HG02588 (cell line): ENCODE results near the gene BTBD2.
"Not testable (repeated sequence)": the region's sequence is repeated elsewhere in the genome, so short reads cannot be mapped to it uniquely, and the experiment has no call there.

Experiments
- ATAC-seq: cut with Tn5 transposase; IDR thresholded peaks from one replicate; pipeline ENCODE4 v1.9.1; 2021; ENCODE audit warnings: mild to moderate bottlenecking, moderate library complexity; ENCODE audit not compliant: unreplicated experiment

BTBD2 gene

DNA sequence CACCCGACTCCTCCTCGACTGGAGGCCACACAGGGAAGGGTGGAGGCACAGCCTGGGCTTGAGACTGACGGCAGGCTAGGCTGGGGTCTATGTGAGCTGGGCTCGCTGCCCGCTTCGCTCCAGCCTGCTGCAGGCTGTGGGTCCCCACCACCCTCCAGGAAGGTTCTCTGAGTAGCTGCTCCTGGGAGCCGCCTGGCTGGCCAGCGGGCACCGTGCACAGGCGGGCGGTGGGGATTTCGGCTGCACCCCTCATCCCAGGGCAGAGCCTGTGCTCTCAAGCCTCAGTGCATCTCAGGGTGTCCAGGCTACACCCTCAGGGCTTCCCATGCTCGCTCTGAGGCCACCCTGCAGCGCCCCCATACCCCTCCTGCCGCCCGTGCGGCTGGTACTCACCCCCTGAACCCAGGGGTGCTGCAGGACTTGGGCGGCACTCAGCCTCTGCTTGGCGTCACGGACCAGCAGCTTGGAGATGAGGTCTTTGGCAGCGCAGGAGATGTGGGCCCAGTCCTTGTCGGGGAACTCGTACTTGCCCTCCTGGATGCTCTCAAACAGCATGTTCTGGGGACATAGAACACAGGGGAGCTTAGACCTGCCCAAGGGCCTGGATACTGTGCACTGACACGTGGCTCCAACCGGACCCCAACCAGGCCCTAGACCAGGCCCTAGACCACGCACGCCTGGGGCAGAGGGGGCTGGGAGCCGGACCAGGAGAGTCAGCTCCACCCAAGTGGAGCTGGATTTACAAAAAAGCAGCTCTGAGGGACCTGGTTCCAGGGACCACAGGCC, 25.3 kb upstream of the BTBD2 start:
- no peak for ATAC-seq

DNA sequence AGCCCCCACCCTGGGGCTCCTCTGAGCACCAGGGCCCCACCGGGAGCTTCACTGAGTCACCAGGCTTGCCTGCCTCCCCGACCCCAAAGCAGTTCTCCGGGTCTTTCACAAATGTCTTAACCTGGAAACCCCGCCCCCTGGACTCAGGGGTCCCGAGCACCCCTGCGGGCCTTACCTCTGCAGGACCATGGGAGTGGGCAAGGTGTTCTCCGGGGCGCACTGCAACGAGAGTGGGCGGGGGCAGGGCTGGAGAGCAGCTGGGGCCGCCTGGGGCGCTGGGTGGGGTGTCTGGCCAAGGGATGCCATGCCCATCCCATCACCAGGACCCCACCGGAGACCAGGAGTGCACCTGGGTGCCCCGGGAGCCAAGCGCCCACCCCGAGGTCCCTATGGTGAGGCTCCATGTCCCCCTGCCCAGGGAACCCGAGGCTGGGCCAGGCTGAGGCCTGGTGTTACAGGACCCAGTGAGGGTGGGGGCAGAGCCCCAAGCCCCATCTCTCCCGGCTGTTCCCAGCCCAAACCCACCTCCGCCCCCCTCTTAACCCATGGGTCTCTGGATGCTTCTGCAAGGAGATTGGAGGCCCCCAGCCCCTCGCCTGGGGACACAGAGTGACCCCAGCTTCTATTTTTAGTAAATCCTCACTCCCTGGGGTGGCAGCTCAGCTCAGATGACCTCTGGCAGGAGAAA, 24.6 kb upstream of the BTBD2 start:
- ATAC-seq = no peak

- no peak for ATAC-seq
Observed at GRCh38 chr19:2039089-2039958, 23.8 kb upstream of the BTBD2 start.

- no peak for ATAC-seq
Observed at GRCh38 chr19:2038284-2039088, 23.0 kb upstream of the BTBD2 start.

DNA sequence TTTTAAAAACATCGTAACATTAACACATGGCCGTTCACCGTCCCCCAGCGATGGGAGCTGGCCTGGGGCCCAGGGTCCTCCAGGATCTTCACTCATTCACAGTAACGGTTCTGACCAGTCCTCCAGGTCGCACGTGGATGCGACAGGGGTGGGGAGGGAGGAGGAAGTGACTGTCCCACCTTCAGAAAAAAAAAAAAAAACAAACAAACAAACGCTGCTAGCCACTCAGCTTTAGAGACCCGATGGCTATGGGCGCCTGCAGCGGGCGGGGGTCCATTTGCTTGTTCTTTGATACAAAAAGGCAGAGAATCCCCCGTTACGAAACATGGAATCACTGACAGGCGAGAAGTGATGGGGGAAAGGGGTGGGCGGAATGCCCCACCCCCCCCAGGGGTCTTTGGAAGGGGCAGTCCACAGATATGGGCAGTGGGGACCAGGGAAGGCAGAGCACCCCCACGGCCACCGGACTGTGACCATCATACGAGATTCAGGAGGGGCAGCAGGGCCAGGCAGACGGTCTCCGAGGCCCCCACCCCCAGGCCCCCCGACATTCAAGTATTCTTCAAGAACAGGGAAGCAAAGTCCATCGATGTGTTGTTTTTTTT, 22.2 kb upstream of the BTBD2 start:
- ATAC-seq = no peak

DNA sequence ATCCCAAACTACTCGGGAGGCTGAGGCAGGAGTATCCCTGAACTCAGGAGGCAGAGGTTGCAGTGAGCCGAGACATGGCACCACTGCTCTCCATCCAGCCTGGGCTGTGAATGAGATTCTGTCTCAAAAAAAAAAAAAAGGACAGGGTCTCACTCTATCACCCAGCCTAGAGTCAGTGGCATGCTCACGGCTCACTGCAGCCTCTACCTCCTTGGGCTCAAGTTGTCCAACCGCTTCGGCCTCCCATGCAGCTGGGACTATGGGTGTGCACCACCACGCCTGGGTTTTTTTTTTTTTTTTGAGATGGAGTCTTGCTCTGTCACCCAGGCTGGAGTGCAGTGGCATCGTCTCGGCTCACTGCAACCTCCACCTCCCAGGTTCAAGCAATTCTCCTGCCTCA, 20.9 kb upstream of the BTBD2 start:
- ATAC-seq = no peak

DNA sequence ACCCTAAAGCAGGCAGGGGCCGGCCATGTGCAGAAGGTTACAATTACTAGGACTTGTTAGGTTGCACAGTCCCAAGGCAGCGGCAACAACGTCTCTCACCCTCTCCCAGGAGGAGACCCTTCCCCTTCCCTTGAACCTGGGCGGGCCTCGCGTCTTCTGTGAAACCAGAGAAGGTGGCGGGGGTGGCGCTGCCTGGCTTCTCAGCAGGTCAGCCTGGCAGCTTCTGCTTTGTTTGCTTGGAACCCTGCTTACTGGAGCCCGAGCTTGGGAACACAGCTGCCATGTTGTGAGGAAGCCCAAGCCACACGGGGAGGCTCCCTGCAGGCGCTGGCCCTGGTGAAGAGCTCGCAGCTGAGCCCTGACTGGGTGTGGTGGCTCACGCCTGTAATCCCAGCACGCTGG, 20.1 kb upstream of the BTBD2 start:
- no peak for ATAC-seq

DNA sequence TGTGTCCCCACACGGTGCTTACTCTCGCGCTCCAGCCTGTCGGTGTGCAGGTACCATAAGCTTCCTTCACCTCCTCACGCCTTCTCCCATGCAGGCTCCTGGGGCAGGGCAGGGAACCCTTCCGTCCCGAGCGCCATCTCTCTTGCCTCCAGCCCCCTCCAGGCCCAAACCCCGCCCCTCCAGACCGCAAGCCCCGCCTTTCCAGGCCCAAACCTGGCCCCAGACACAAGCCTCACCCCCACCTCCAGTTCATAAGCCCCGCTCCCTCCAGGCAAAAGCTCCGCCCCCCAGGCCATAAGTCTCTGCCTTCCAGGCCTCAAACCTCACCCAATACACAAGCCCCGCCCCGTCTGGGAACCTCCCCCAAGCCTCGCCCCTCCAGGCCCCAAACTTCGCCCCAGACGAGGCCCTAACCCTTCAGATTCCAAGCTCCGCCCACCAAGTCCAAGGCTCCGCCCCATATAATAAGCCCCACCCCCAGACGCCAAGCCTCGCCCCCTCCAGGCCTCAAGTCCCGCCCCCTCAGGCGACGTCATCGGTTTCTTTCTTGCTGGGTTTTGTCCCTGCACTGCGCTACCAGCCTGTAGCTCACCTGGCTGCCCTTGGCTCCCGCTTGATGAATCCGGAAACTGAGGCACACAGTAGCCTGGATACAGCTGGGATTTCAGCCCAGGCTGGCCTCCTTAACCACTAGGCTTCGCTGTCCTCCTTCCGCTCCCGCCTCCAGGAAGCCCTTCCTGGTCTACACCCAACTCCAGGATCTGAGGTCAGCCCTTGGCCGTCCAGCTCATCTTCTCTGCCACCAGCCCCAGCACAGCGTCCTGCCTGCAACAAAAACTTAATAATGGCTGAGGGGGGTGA, 19.4 kb upstream of the BTBD2 start:
- no peak for ATAC-seq

DNA sequence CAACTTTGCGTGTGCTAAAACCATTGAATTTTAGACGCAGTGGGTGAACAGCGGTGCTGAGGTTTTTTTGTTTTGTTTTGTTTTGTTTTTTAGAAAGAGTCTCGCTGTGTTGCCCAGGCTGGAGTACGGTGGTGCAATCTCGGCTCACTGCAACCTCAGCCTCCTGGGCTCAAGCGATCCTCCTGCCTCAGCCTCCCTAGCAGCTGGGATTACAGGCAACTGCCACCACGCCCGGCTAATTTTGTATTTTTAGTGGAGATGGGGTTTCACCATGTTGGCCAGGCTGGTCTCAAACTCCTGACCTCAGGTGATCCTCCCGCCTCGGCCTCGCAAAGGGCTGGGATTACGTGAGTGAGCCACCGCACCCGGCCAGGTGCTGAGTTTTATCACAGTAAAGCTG, 18.7 kb upstream of the BTBD2 start:
- ATAC-seq = not testable (repeated sequence)

DNA sequence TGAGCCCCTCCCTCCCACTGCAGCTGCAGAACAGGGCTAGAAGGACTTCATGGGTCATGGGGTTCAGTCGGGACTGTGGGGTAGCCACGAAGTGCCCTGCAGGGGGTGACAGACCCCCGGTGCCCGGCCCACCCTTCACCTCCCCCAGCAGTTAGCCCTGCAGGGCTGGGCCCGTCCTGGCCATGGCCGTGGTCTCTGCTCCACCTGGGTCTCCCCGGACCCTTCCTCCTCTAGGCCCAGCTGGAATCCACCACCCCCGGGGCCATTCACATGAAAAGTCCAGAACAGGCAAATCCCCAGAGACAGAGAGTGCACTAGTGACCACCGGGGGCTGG, 18.3 kb upstream of the BTBD2 start:
- ATAC-seq = no peak

DNA sequence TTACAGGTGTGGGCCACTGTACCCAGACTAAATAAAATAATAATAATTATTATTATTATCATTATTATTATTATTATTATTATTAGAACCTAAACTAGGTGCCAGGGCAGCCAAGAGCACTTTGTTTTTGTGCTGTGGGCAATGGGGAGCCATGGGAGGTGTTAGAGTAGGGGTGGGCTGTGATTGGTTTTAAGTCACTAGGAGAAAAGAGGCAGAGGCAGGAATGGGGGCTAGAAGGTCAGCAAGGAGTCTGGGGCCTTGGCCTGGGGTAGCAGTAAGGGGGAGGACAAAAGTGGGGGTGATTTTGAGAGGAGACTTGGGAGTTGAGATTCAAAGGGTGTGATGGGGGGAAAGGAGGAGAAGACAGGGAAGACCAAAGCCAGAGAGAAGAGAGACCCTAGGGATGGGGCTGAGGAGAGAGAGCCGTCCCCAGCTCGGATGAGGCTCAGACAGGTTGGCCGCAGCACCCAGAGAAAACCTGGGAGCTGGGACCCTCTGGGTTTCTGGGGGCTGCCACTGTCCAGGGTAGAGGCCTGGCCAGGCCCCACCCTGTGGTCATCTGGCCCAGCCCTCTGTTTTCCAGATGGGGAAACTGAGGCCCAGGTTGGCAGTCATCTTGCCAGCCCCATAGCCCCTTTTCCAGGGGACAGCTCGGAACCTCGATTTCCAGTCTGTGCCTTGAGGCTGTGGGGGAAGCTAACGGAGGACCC, 17.8 kb upstream of the BTBD2 start:
- no peak for ATAC-seq

- ATAC-seq = no peak
Observed at GRCh38 chr19:2032296-2032941, 16.9 kb upstream of the BTBD2 start.

GRCh38 chr19:2027361-2027760, 11.8 kb upstream of the BTBD2 start:
- ATAC-seq = no peak

- ATAC-seq = no peak
Observed at GRCh38 chr19:2026770-2027169, 11.3 kb upstream of the BTBD2 start.

- ATAC-seq = no peak
Observed at GRCh38 chr19:2022289-2022688, 6.8 kb upstream of the BTBD2 start.

- no peak for ATAC-seq
Observed at GRCh38 chr19:2021453-2022140, 6.1 kb upstream of the BTBD2 start.

DNA sequence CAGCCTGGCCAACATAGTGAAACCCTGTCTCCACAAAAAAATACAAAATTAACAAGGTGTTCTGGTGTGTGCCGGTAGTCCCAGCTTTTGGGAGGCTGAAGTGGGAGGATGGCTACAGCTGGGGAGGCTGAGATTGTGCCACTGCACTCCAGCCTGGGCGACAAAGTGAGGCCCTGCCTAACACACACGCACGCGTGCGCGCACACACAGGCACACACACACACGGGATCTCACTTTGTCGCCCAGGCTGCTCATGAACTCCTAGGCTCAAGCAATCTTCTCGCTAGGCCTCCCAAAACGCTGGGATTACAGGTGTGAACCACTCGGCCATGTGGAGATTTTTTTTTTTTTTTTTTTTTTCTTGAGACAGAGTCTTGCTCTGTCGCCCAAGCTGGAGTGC, 3.2 kb upstream of the BTBD2 start:
- ATAC-seq = no peak
